HepG2 (cell line): ENCODE results near the gene ARL3. TPM values are rescaled to one million over a fixed set of nuclear protein-coding genes. Genes with fewer than 3 reads are reported as not detected.

Experiments
- CENPT ChIP-seq: sonication (generic); formaldehyde crosslinking; IDR thresholded peaks from 2 replicates; pipeline ENCODE4 v1.8.0; 2022; ENCODE audit warnings: low read depth, mild to moderate bottlenecking, moderate library complexity, missing genetic modification reagents
- FOSL2 ChIP-seq: sonication (generic); formaldehyde crosslinking; IDR thresholded peaks from 2 replicates; pipeline ENCODE4 v1.4.0; 2020; ENCODE audit warnings: missing genetic modification reagents
- IKZF1 ChIP-seq: fragments of 450-650 bp; IDR thresholded peaks from 2 replicates; pipeline ENCODE4 v1.7.1; 2016
- MED1 ChIP-seq: sonication (generic); formaldehyde crosslinking; IDR thresholded peaks from 2 replicates; pipeline ENCODE4 v1.4.0; 2020; ENCODE audit warnings: missing genetic modification reagents
- PAF1 ChIP-seq: IDR thresholded peaks from 2 replicates; pipeline ENCODE4 v1.6.1; 2016; ENCODE audit warnings: missing genetic modification reagents, missing compliant biosample characterization
- SALL1 ChIP-seq: sonication (generic); formaldehyde crosslinking; IDR thresholded peaks from 2 replicates; pipeline ENCODE4 v1.8.0; 2022; ENCODE audit warnings: mild to moderate bottlenecking, missing genetic modification reagents
- SOX5 ChIP-seq: IDR thresholded peaks from 2 replicates; pipeline ENCODE4 v1.6.1; 2016; ENCODE audit warnings: borderline replicate concordance
- THRA ChIP-seq: sonication (generic); formaldehyde crosslinking; IDR thresholded peaks from 2 replicates; pipeline ENCODE4 v1.4.0; 2020; ENCODE audit warnings: missing genetic modification reagents, borderline replicate concordance
- TRAFD1 ChIP-seq: sonication (generic); formaldehyde crosslinking; IDR thresholded peaks from 2 replicates; pipeline ENCODE4 v1.5.1; 2020; ENCODE audit warnings: missing genetic modification reagents, mild to moderate bottlenecking, borderline replicate concordance
- YEATS4 ChIP-seq: sonication (generic); formaldehyde crosslinking; IDR thresholded peaks from 2 replicates; pipeline ENCODE4 v1.4.0; 2020; ENCODE audit warnings: missing genetic modification reagents, borderline replicate concordance
- ZBTB14 ChIP-seq: sonication (generic); formaldehyde crosslinking; IDR thresholded peaks from 2 replicates; pipeline ENCODE4 v1.4.0; 2020; ENCODE audit warnings: missing genetic modification reagents
- ZNF468 ChIP-seq: sonication (generic); formaldehyde crosslinking; IDR thresholded peaks from 2 replicates; pipeline ENCODE4 v1.8.0; 2022; ENCODE audit warnings: mild to moderate bottlenecking, moderate library complexity, missing genetic modification reagents
- ZNF556 ChIP-seq: sonication (generic); formaldehyde crosslinking; IDR thresholded peaks from 2 replicates; pipeline ENCODE4 v1.4.0; 2020; ENCODE audit warnings: mild to moderate bottlenecking, missing genetic modification reagents, borderline replicate concordance
- ZNF574 ChIP-seq: sonication (generic); formaldehyde crosslinking; IDR thresholded peaks from 2 replicates; pipeline ENCODE4 v1.4.0; 2020; ENCODE audit warnings: missing genetic modification reagents
- ZNF747 ChIP-seq: sonication (generic); formaldehyde crosslinking; IDR thresholded peaks from 2 replicates; pipeline ENCODE4 v1.8.1; 2023; ENCODE audit warnings: missing genetic modification reagents, mild to moderate bottlenecking, borderline replicate concordance
- polyA plus RNA-seq, 8 experiments: library from polyadenylated mRNA; depleted of rRNA in 3 of 8; stranded (reverse) in 7 of 8; unstranded in 1 of 8; fragments of >200 nt; fragmentation: Illumina TruSeq in 4 of 8; extraction: Trizol in 4 of 8; gene quantifications; 2 replicates each; pipeline versions ENCODE4 v1.2.1 to v1.2.3, GENCODE V29; 2011 to 2016; ENCODE audit warnings: low read depth in 4 of 8, missing spikeins in 1 of 8, mixed read lengths in 1 of 8; ENCODE audit not compliant: insufficient read depth in 1 of 8
- total RNA-seq, 5 experiments: library from RNA; depleted of rRNA; stranded (reverse); fragments of >200 nt; fragmentation: Illumina TruSeq; extraction: Trizol; gene quantifications; 2 replicates each; pipeline ENCODE4 v1.2.3, GENCODE V29; 2016; ENCODE audit warnings: low read depth in 1 of 5
- TF ChIP-seq, protein P1 (sequence below): sonication (generic); formaldehyde crosslinking; conservative IDR thresholded peaks from 2 replicates; pipeline ENCODE4 v1.8.1; 2023; ENCODE audit warnings: missing genetic modification reagents
- TF ChIP-seq, protein P2 (sequence below): sonication (generic); formaldehyde crosslinking; IDR thresholded peaks from 2 replicates; pipeline ENCODE4 v1.5.0; 2020; ENCODE audit warnings: missing genetic modification reagents

ARL3 gene
- total and polyA plus RNA-seq, 2 of the 13 experiments (the other 11 are each of a cell fraction or from before 2014, with no cell fraction given) = 5.2 to 6.6 TPM

- TF ChIP-seq, protein P1, sequence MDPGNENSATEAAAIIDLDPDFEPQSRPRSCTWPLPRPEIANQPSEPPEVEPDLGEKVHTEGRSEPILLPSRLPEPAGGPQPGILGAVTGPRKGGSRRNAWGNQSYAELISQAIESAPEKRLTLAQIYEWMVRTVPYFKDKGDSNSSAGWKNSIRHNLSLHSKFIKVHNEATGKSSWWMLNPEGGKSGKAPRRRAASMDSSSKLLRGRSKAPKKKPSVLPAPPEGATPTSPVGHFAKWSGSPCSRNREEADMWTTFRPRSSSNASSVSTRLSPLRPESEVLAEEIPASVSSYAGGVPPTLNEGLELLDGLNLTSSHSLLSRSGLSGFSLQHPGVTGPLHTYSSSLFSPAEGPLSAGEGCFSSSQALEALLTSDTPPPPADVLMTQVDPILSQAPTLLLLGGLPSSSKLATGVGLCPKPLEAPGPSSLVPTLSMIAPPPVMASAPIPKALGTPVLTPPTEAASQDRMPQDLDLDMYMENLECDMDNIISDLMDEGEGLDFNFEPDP (CRISPR knock-in tag) = 0 out of 2 replicates have a peak, but pooled peaks have one; percentile 61
- no peak for TF ChIP-seq TRAFD1 (CRISPR knock-in tag)
- TF ChIP-seq ZNF468 (CRISPR knock-in tag) = 0 out of 2 replicates have a peak, but pooled peaks have one; percentile 66
- TF ChIP-seq, protein P2, sequence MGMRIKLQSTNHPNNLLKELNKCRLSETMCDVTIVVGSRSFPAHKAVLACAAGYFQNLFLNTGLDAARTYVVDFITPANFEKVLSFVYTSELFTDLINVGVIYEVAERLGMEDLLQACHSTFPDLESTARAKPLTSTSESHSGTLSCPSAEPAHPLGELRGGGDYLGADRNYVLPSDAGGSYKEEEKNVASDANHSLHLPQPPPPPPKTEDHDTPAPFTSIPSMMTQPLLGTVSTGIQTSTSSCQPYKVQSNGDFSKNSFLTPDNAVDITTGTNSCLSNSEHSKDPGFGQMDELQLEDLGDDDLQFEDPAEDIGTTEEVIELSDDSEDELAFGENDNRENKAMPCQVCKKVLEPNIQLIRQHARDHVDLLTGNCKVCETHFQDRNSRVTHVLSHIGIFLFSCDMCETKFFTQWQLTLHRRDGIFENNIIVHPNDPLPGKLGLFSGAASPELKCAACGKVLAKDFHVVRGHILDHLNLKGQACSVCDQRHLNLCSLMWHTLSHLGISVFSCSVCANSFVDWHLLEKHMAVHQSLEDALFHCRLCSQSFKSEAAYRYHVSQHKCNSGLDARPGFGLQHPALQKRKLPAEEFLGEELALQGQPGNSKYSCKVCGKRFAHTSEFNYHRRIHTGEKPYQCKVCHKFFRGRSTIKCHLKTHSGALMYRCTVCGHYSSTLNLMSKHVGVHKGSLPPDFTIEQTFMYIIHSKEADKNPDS (CRISPR knock-in tag) = 0 out of 2 replicates have a peak, but pooled peaks have one; percentile 41
- peak; percentile 88 for TF ChIP-seq SALL1 (CRISPR knock-in tag)
- peak; percentile 50; the same call in 1 of the 2 replicates for TF ChIP-seq THRA (CRISPR knock-in tag)
- TF ChIP-seq YEATS4 (CRISPR knock-in tag) = peak; percentile 79
- TF ChIP-seq ZNF574 (CRISPR knock-in tag) = peak; percentile 73
- TF ChIP-seq PAF1 = 0 out of 2 replicates have a peak, but pooled peaks have one; percentile 21
- no peak for TF ChIP-seq ZNF556 (CRISPR knock-in tag)
- TF ChIP-seq MED1 (CRISPR knock-in tag) = peak; percentile 59
- no peak for TF ChIP-seq ZNF747
- TF ChIP-seq ZBTB14 = peak; percentile 62; the same call in 1 of the 2 replicates
- TF ChIP-seq IKZF1 = no peak
- TF ChIP-seq FOSL2 (CRISPR knock-in tag) = peak; percentile 36
- TF ChIP-seq CENPT (CRISPR knock-in tag) = peak; percentile 88
- TF ChIP-seq SOX5 (CRISPR knock-in tag) = peak; percentile 62; the same call in 1 of the 2 replicates
Measured at GRCh38 chr10:102644646-102645387, 69.4 kb downstream of the ARL3 start (continued).
